EL (cell line): ENCODE results near the gene KLRB1.
"Not testable (repeated sequence)": the region's sequence is repeated elsewhere in the genome, so short reads cannot be mapped to it uniquely, and the experiment has no call there.

Experiments used
- DNase-seq: peaks from one replicate; pipeline ENCODE4 v3.0.0-alpha.2; 2016

Gene KLRB1

GRCh38 chr12:9607716-9608115 is at the start of gene KLRB1:
TSS of gene KLRB1 (minus strand) at chr12:9607916. CDS start at chr12:9607839, 77 bp downstream.
- no peak for DNase-seq

- DNase-seq, result peak; percentile 86
These were observed 43.6 kb upstream of the KLRB1 start for GRCh38 chr12:9651265-9651729.

GRCh38 chr12:9650151-9650576 is 42.4 kb upstream of the KLRB1 start:
- DNase-seq, result peak; percentile 8

- no peak for DNase-seq
These were observed 41.8 kb upstream of the KLRB1 start for GRCh38 chr12:9649532-9649940.

- no peak for DNase-seq
These were observed 41.2 kb upstream of the KLRB1 start for GRCh38 chr12:9648701-9649531.

GRCh38 chr12:9647825-9648700 is 40.3 kb upstream of the KLRB1 start:
- peak; percentile 90 for DNase-seq

GRCh38 chr12:9646794-9647781 is 39.4 kb upstream of the KLRB1 start:
- peak; percentile 55 for DNase-seq

GRCh38 chr12:9644985-9645551 is 37.4 kb upstream of the KLRB1 start:
- DNase-seq, result not testable (repeated sequence)

- no peak for DNase-seq
These were observed 35.5 kb upstream of the KLRB1 start for GRCh38 chr12:9643266-9643660.

GRCh38 chr12:9642606-9643265 is 35.0 kb upstream of the KLRB1 start:
- DNase-seq, result no peak

- no peak for DNase-seq
These were observed 32.3 kb upstream of the KLRB1 start for GRCh38 chr12:9640024-9640423.

GRCh38 chr12:9636851-9637206 is 29.1 kb upstream of the KLRB1 start:
- DNase-seq, result no peak

GRCh38 chr12:9636150-9636850 is 28.6 kb upstream of the KLRB1 start:
- DNase-seq, result no peak

GRCh38 chr12:9634969-9635754 is 27.4 kb upstream of the KLRB1 start:
- no peak for DNase-seq

GRCh38 chr12:9634177-9634803 is 26.6 kb upstream of the KLRB1 start:
- DNase-seq, result peak; percentile 44

- no peak for DNase-seq
These were observed 25.1 kb upstream of the KLRB1 start for GRCh38 chr12:9632766-9633165.

GRCh38 chr12:9626821-9627220 is 19.1 kb upstream of the KLRB1 start:
- DNase-seq, result no peak

GRCh38 chr12:9626291-9626690 is 18.6 kb upstream of the KLRB1 start:
- DNase-seq, result no peak

- no peak for DNase-seq
These were observed 17.3 kb upstream of the KLRB1 start for GRCh38 chr12:9625019-9625418.
